OCI-LY7 (cell line): ENCODE results near the gene TOP3A.

Experiments
- EZH2phosphoT487 ChIP-seq: fragments of 200-600 bp; sonication (generic); IDR thresholded peaks from 2 replicates; pipeline ENCODE4 v1.6.1; 2018; ENCODE audit warnings: low read depth, borderline replicate concordance, mild to moderate bottlenecking, mixed run types, antibody characterized with exemption, low read length, moderate library complexity, mixed read lengths
- TF ChIP-seq, protein P1 (sequence below): fragments of 200-600 bp; sonication (generic); conservative IDR thresholded peaks from 2 replicates; pipeline ENCODE4 v1.5.1; 2014; ENCODE audit warnings: mild to moderate bottlenecking, antibody characterized with exemption, low read length, moderate library complexity, mixed read lengths

DNA sequence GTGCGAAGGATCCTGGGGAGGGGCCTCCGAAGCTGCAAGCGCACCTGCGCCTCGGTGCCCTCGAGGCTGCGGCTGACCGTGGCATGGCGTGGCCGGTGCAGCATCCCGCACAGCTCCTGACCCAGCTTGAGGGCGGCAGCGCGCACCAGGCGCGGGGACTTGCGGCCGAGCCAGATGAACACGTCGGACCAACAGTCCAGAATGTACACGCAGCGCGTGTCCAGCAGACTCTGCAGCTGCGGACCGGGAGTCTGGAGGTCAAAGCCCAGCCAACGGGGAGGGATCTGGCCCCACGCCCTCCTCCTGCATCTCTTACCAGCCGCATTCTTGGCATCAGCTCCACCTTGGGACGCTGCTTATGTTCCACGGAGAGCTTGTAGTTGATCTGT is 67.2 kb downstream of the TOP3A start:
- TF ChIP-seq, protein P1, sequence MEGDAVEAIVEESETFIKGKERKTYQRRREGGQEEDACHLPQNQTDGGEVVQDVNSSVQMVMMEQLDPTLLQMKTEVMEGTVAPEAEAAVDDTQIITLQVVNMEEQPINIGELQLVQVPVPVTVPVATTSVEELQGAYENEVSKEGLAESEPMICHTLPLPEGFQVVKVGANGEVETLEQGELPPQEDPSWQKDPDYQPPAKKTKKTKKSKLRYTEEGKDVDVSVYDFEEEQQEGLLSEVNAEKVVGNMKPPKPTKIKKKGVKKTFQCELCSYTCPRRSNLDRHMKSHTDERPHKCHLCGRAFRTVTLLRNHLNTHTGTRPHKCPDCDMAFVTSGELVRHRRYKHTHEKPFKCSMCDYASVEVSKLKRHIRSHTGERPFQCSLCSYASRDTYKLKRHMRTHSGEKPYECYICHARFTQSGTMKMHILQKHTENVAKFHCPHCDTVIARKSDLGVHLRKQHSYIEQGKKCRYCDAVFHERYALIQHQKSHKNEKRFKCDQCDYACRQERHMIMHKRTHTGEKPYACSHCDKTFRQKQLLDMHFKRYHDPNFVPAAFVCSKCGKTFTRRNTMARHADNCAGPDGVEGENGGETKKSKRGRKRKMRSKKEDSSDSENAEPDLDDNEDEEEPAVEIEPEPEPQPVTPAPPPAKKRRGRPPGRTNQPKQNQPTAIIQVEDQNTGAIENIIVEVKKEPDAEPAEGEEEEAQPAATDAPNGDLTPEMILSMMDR: no peak
- TF ChIP-seq EZH2phosphoT487: no peak
